KOPT-K1 (cell line): ENCODE results near the gene SCAMP5.

Experiments
- H3K27ac ChIP-seq: fragments of 200-600 bp; sonication (generic); 2 replicates; pipeline ENCODE4 v1.5.1; 2016; ENCODE audit warnings: antibody characterized with exemption, mild to moderate bottlenecking, low read depth, low read length; ENCODE audit not compliant: poor library complexity, severe bottlenecking
- H3K36me3 ChIP-seq: fragments of 200-600 bp; sonication (generic); 2 replicates; pipeline ENCODE4 v1.5.1; 2017; ENCODE audit warnings: antibody characterized with exemption, mild to moderate bottlenecking, low read length, moderate library complexity; ENCODE audit not compliant: insufficient read depth
- H3K9me3 ChIP-seq: fragments of 200-600 bp; sonication (generic); 2 replicates; pipeline ENCODE4 v1.5.1; 2017; ENCODE audit warnings: antibody characterized with exemption, low read length, mild to moderate bottlenecking; ENCODE audit not compliant: insufficient read depth, poor library complexity, severe bottlenecking

Gene SCAMP5

DNA sequence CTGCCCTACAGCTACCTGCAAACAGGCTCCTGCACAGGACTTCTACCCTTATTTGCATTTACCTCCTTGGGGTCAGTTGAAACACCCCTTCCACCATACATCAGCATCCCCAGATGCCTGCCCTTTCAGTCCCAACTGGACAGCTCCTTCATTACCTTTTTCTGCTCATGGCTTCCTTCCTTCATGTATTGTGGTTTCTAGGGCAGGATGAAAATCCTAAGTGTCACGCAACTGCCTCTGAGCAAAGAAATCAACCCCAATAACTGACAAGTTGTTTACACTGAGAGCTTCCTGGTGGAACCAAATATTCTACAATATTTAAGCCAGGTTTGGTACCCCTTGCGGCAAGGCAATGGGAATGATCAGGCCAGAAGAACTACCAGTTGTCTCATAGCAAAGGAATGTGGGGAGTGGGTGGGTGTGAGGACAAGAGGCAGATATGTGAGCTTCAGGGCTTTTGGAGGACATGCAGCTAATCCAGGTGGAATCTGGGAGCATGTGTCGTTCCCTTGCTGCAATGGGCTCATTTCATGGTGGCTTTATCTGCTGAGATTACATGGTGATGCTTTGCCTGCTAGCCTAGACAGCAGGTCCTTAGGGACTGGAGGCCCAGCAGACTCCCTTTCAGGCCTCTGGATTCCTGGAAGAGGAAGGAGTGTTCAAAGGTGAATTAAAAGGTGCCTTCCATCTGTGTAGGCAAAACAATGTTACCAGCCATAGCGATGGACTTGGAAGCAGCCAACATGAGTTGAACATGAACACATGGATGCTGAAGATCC lies 63.0 kb downstream of the SCAMP5 start:
- Histone ChIP-seq H3K36me3 (no peaks in the 10 kb centered on the region), H3K9me3 (no peaks in the 10 kb centered on the region), H3K27ac (no peak overlapping the region)

DNA sequence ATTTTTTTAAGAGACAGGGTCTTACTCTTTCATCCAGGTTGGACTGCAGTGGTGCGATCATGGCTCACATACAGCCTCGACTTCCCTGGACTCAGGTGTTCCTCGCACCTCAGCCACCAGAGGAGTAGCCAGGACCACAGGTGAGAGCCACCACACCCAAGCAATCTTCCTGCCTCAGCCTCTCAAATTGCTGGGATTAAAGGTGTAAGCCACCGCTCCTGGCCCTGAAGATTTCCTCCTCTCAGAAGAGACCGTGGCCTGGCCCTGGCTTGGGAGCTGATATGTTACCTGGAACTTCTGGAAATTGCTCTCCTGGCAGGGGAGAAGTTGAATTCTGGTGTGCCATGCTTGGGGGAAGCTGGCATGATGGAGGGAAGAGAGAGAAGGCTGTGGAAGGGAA lies 64.2 kb downstream of the SCAMP5 start:
- no peak overlapping the region for H3K27ac ChIP-seq
- no peaks in the 10 kb centered on the region for H3K36me3 ChIP-seq
- H3K9me3 ChIP-seq = no peaks in the 10 kb centered on the region

DNA sequence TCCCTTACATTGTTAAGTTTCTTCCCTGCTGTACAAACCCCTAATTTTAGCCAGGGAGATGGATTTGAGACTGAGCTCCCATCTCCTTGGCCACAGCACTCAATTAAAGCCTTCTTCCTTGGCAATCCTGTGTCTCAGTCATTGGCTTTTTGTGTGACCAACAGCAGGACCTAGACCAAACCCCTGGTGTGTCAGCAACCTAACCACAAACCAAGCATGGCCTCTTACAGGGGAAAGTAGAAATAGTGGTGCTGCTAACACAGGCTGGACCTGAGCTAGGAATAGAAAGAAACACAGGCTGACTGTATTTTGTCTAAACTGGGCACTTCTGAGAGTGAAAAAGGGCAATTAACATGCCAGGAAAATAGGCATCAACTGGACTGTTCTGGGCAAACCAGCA lies 65.9 kb downstream of the SCAMP5 start:
- no peak overlapping the region for H3K27ac ChIP-seq
- peaks cover 8% of the 10 kb centered on the region for H3K9me3 ChIP-seq
- H3K36me3 ChIP-seq = no peaks in the 10 kb centered on the region

DNA sequence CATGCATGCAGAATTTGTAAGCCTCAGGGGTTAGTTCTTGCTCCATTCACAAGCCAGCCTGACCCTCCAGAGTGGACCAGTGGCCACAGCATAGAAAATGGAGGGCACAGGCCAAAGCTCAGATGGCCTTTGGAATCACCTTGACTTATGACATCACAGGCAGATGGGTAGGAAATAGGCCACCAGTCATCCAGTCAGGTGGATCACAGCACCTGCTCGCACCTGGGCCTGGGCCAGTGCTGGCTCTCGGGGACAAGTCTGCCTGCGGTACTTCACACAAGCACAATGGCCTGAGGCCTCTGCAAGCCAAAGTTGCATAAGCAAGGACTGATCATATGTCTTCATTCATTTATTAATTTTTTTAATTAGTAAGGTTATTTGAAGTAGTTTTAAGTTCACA lies 67.3 kb downstream of the SCAMP5 start:
- Histone ChIP-seq H3K36me3 (no peaks in the 10 kb centered on the region), H3K27ac (no peak overlapping the region), H3K9me3 (peaks cover 13% of the 10 kb centered on the region)

DNA sequence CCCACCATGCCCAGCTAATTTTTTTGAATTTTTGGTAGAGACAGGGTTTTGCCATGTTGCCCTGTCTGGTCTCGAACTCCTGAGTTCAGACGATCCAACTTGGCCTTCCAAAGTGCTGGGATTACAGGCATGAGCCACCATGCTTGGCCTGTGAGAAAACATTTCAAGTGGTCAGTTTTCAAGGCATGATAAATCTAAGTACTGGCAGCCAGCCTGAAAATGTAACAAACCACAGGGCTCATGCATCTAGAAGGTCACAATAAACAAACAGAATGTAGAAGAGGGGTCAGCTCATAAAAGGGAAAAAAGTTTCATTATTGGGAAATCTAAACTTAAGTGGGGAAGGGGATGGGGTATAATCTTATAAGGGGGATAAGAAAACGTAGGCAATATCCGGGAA lies 68.0 kb downstream of the SCAMP5 start:
- Histone ChIP-seq H3K36me3 (no peaks in the 10 kb centered on the region), H3K9me3 (peaks cover 13% of the 10 kb centered on the region), H3K27ac (no peak overlapping the region)

DNA sequence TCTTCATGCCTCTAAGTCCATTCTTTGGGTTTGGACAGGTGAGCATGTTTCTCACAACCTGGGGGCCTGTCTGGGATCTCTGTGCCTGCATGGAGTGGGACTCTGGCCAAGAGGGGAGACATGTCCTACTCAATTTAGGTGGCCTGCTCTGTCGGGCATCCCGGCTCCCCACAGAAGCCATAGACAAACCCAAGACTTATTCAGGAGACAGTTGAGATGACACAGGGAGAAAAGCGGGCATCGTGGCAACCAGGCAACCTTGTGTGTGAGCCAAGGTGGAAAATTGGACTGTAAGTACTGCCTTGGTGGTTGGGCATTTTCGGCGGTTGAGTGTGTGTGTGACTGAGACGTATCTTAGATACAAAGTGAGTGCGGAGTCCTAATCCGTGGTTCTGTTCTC lies 68.5 kb downstream of the SCAMP5 start:
- peaks cover 13% of the 10 kb centered on the region for H3K9me3 ChIP-seq
- no peaks in the 10 kb centered on the region for H3K36me3 ChIP-seq
- no peak overlapping the region for H3K27ac ChIP-seq

DNA sequence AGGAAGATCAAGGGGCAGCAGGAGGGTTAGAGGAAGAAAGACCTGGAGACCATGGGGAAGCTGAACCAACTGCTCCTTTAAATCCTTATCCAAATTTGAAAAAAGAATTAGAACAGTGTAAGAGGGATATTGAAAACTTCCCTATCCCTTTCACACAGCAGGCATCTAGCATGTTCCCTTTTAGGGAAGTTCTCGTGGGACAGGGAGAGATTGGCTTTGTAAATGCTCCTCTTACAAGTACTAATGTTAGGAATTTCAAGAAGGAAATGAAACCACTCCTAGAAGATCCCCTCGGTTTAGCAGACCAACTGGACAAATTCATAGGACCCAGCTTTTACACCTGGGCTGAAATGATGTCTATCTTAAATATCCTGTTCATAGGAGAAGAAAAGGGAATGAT lies 69.5 kb downstream of the SCAMP5 start:
- no peaks in the 10 kb centered on the region for H3K36me3 ChIP-seq
- no peak overlapping the region for H3K27ac ChIP-seq
- peaks cover 13% of the 10 kb centered on the region for H3K9me3 ChIP-seq

DNA sequence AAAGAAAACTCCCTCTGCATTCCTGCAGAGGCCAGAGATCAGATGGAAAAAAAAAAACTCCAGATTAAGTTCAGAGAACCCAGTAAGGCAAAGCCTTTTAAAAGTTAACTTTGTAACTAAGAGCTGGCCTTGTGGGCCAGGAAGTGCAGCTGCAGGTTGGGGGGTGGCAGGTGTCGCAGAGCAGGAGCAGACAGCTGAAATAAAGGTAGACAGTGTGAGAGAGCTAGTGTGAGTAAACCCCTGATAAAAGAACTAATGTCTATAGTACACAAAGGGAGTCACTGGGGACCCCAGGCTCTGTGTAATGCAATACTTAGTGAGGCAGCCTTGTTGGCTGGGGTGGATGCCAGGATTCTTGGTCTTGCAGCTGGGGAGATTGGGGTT lies 70.1 kb downstream of the SCAMP5 start:
- no peaks in the 10 kb centered on the region for H3K36me3 ChIP-seq
- no peak overlapping the region for H3K27ac ChIP-seq
- H3K9me3 ChIP-seq = peaks cover 13% of the 10 kb centered on the region

DNA sequence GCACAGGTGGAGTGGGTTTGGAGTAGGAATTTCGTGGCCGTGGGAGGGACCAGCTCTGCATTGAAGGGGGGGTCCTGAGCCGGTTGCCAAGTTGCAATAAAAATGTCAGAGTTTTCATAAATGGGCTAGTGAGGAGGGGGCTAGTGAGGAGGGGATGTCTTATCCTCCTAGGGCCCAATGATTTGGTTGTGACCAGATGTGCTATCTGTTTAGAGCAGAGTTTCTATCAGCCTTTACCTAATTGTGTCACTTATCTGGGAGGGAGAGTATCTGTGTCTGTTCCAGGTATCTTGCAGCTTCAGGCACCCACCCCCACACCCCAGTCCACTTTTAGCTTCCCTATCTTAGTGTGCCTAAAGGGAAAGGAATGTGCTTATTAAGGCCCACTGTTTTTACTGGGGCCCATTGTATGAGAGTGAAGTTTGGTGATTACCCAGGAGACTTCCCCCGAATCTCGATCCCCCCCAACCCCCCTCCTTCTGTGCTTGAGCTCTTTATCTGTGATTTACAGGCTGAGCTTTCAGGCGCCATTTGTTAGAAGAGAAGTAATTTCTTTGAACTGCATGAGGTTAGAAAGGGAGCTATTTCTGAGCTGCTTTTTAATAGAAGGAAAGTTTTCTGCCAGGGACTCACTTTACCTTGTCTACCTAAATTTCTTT lies 70.6 kb downstream of the SCAMP5 start:
- H3K36me3 ChIP-seq = no peaks in the 10 kb centered on the region
- H3K27ac ChIP-seq = no peak overlapping the region

DNA sequence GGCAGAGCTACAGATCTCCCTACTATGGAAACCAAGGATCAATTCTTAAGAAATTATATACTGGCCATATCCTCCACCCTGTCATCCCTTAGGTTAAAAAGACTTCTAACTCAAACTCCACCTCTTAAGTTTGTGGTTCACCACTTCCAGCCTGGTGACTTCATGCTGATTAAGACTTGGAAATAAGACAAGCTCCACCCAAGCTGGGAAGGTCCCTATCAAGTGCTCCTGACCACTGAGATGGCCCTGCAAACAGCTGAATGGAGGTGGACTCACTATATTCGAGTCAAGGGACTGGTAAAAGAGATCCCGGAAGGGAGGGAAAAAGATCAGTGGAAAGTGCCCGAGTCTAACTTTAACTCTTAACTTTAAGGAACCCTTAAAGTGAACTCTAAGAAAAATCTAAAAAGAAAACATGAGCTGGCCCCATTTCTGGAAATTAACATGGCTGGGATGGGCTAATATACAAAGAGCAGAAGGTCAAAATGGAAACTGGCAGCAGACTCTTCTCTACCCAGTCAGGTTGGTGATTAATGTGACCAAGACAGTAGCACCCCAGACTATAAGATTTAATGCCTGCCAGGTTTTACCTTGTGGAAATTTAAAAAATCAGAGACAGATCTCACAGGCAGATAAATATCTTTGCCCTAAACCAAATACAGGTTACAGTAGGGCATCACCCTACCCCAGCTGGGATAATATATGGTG lies 71.9 kb downstream of the SCAMP5 start:
- Histone ChIP-seq H3K27ac (no peak overlapping the region), H3K9me3 (peaks cover 13% of the 10 kb centered on the region), H3K36me3 (no peaks in the 10 kb centered on the region)

More for the DNA sequence above, 70.6 kb downstream of the SCAMP5 start:
- H3K9me3 ChIP-seq = peaks cover 13% of the 10 kb centered on the region

DNA sequence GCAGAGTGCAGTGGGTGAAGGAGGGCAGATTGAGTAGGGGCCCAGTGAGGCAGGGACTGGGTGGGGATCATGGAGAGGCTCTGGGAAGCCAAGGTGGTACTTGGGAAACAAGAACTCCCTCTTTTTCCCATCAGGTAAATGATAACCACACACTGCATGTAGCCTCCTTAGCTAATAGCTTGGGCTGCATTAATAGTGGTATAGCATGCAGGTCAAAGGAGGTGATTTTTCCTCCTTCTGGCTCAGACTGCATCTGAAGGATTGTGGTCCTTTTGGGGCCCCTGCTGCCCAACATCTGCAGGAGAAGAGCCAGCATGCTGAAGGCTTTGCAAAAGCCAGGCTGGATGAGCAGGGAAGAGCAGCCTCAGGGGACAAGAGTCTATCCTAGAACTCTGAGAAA lies 73.4 kb downstream of the SCAMP5 start:
- no peaks in the 10 kb centered on the region for H3K36me3 ChIP-seq
- H3K9me3 ChIP-seq = peaks cover 13% of the 10 kb centered on the region
- no peak overlapping the region for H3K27ac ChIP-seq

DNA sequence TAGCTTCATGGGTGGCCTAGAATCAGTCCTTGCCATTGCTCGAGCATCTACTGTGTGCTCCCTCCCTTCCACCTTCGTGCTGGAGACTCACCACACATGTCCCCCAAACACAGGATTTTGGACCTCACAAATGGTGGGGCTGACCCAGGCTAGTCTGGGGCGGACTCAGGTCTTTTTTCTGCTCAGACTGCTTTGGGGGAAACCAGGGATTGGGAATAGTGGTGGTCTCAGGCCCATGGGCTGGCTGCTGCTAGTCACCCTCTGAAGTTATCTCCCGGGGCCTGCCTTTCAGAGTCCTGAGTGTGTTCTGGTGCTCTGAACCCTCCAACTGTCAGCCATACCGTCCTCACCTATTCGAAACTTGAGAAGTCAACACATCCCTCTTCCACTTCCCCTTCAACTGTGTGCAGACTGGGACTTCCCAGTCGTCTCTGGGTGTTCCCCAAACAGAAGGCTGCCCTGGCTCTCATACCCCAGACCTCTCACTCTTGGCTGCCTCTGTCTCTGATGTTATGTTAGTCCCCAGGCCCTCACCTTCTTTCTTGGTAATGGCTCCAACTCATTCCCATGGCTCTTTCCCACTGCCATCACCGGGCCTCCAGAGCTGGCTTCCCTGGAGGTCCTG lies 74.0 kb downstream of the SCAMP5 start:
- no peaks in the 10 kb centered on the region for H3K36me3 ChIP-seq
- peaks cover 13% of the 10 kb centered on the region for H3K9me3 ChIP-seq
- no peak overlapping the region for H3K27ac ChIP-seq

DNA sequence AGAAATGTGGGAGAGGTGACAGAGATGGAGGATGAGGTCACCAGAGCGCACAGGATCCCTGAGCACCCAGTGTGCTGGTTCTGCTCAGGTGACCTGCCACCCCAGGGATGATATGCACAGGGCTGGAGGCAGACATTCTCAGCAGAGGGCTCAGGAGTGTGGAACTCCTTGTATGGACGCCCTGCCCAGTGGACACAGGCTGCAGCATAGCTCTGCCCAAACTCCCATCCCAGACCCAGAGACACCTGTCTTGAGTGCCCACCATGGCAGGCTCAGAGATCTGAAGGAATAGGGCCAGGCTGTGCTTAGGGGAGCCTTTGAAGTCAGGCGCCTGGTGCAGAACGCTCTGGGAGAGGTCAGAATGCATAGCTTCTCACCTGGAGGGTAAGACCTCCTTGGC lies 75.3 kb downstream of the SCAMP5 start:
- no peak overlapping the region for H3K27ac ChIP-seq
- peaks cover 21% of the 10 kb centered on the region for H3K9me3 ChIP-seq
- H3K36me3 ChIP-seq = no peaks in the 10 kb centered on the region
